Measurements from ENCODE around the gene CALD1.

CALD1 gene

GRCh38 chr7:134947329-134947728, 167.9 kb downstream of the CALD1 start:
- Histone ChIP-seq H3K4me2 (ENCODE audit: low read length, poor library complexity, severe bottlenecking) (no peak overlapping the region), H3K36me3 (ENCODE audit: control insufficient read depth in 1 of 2, insufficient read depth in 2 of 2, low read depth in 1 of 2, low read length in 2 of 2) (peaks cover 27 to 93% of the 10 kb centered on the region in 2 experiments), H3K27me3 (ENCODE audit: control insufficient read depth in 1 of 2, insufficient read depth in 1 of 2, low read length in 2 of 2) (no peaks in the 10 kb centered on the region), H3K27ac (ENCODE audit: low read length, poor library complexity, severe bottlenecking) (peak overlapping the region; percentile 6), H3K9ac (ENCODE audit: low read length) (no peak overlapping the region), H3K4me1 (ENCODE audit: control insufficient read depth, insufficient read depth, low read depth, low read length) (peaks cover 5% of the 10 kb centered on the region), H4K8ac (ENCODE audit: low read length) (peak overlapping the region; percentile 60), H2BK12ac (ENCODE audit: low read length in 2 of 2) (no peak overlapping the region), H2AK5ac (ENCODE audit: low read length, severe bottlenecking) (peak overlapping the region; percentile 77), H3K4ac (ENCODE audit: low read depth in 1 of 2, low read length in 2 of 2) (no peak overlapping the region), H3K9me3 (ENCODE audit: control insufficient read depth, low read length) (no peaks in the 10 kb centered on the region), H2BK15ac (ENCODE audit: low read depth, poor library complexity, severe bottlenecking) (no peak overlapping the region), H3K18ac (ENCODE audit: low read depth in 1 of 2, low read length in 2 of 2) (no peak overlapping the region), H3K4me3 (ENCODE audit: insufficient read depth in 1 of 2, low read depth in 1 of 2, low read length in 2 of 2) (no peak overlapping the region), H2BK120ac (ENCODE audit: low read depth, low read length) (peak overlapping the region; percentile 15), H3K23ac (ENCODE audit: low read length in 2 of 2) (no peak overlapping the region), H2AFZ (ENCODE audit: low read depth, low read length) (no peak overlapping the region), H4K91ac (ENCODE audit: low read length) (no peak overlapping the region), H3K79me1 (replicated peaks; ENCODE audit: low read length, poor library complexity, severe bottlenecking) (peaks cover 17% of the 10 kb centered on the region), H2BK5ac (ENCODE audit: low read depth, low read length, poor library complexity, severe bottlenecking) (no peak overlapping the region), H3K14ac (ENCODE audit: low read length in 2 of 2) (no peak overlapping the region)
- 94% methylated on average over 17 of the region's 17 CpGs for WGBS
- no peak for DNase-seq

- no CpG with 5 or more reads among the region's 1 CpG for WGBS
Measured at GRCh38 chr7:134947831-134948230, 168.4 kb downstream of the CALD1 start.

GRCh38 chr7:134948246-134948645, 168.8 kb downstream of the CALD1 start:
- DNase-seq = no peak
- no CpG with 5 or more reads among the region's 4 CpGs for WGBS
- H2BK5ac ChIP-seq (ENCODE audit: low read depth, low read length, poor library complexity, severe bottlenecking) = no peak overlapping the region
- peaks cover 30 to 94% of the 10 kb centered on the region in 2 experiments for H3K36me3 ChIP-seq (ENCODE audit: control insufficient read depth in 1 of 2, insufficient read depth in 2 of 2, low read depth in 1 of 2, low read length in 2 of 2)
- H2BK15ac ChIP-seq (ENCODE audit: low read depth, poor library complexity, severe bottlenecking) = no peak overlapping the region
- peak overlapping the region; percentile 28 for H3K9ac ChIP-seq (ENCODE audit: low read length)
- H3K4me2 ChIP-seq (ENCODE audit: low read length, poor library complexity, severe bottlenecking) = no peak overlapping the region
- H3K4me1 ChIP-seq (ENCODE audit: control insufficient read depth, insufficient read depth, low read depth, low read length) = peaks cover 5% of the 10 kb centered on the region
- H3K27ac ChIP-seq (ENCODE audit: low read length, poor library complexity, severe bottlenecking) = peak overlapping the region; percentile 59
- no peak overlapping the region for H2BK120ac ChIP-seq (ENCODE audit: low read depth, low read length)
- H3K4ac ChIP-seq (ENCODE audit: low read depth in 1 of 2, low read length in 2 of 2) = no peak overlapping the region
- no peaks in the 10 kb centered on the region for H3K27me3 ChIP-seq (ENCODE audit: control insufficient read depth in 1 of 2, insufficient read depth in 1 of 2, low read length in 2 of 2)
- H3K9me3 ChIP-seq (ENCODE audit: control insufficient read depth, low read length) = no peaks in the 10 kb centered on the region
- no peak overlapping the region for H3K18ac ChIP-seq (ENCODE audit: low read depth in 1 of 2, low read length in 2 of 2)
- no peak overlapping the region for H2AFZ ChIP-seq (ENCODE audit: low read depth, low read length)
- no peak overlapping the region for H3K23ac ChIP-seq (ENCODE audit: low read length in 2 of 2)
- no peak overlapping the region for H3K4me3 ChIP-seq (ENCODE audit: insufficient read depth in 1 of 2, low read depth in 1 of 2, low read length in 2 of 2)
- H4K91ac ChIP-seq (ENCODE audit: low read length) = no peak overlapping the region
- no peak overlapping the region for H3K14ac ChIP-seq (ENCODE audit: low read length in 2 of 2)
- H3K79me1 ChIP-seq (replicated peaks; ENCODE audit: low read length, poor library complexity, severe bottlenecking) = peaks cover 17% of the 10 kb centered on the region
- H2AK5ac ChIP-seq (ENCODE audit: low read length, severe bottlenecking) = no peak overlapping the region
- no peak overlapping the region for H2BK12ac ChIP-seq (ENCODE audit: low read length in 2 of 2)
- H4K8ac ChIP-seq (ENCODE audit: low read length) = no peak overlapping the region

More at GRCh38 chr7:134947831-134948230, 168.4 kb downstream of the CALD1 start:
- no peak overlapping the region for H3K18ac ChIP-seq (ENCODE audit: low read depth in 1 of 2, low read length in 2 of 2)
- H2AK5ac ChIP-seq (ENCODE audit: low read length, severe bottlenecking) = peak overlapping the region; percentile 77
- no peak overlapping the region for H2AFZ ChIP-seq (ENCODE audit: low read depth, low read length)
- no peak overlapping the region for H4K91ac ChIP-seq (ENCODE audit: low read length)
- peaks cover 27 to 92% of the 10 kb centered on the region in 2 experiments for H3K36me3 ChIP-seq (ENCODE audit: control insufficient read depth in 1 of 2, insufficient read depth in 2 of 2, low read depth in 1 of 2, low read length in 2 of 2)
- H3K4me1 ChIP-seq (ENCODE audit: control insufficient read depth, insufficient read depth, low read depth, low read length) = peaks cover 5% of the 10 kb centered on the region
- H3K23ac ChIP-seq (ENCODE audit: low read length in 2 of 2) = no peak overlapping the region
- no peak overlapping the region for H3K4me3 ChIP-seq (ENCODE audit: insufficient read depth in 1 of 2, low read depth in 1 of 2, low read length in 2 of 2)
- no peaks in the 10 kb centered on the region for H3K9me3 ChIP-seq (ENCODE audit: control insufficient read depth, low read length)
- H2BK5ac ChIP-seq (ENCODE audit: low read depth, low read length, poor library complexity, severe bottlenecking) = no peak overlapping the region
- H3K27me3 ChIP-seq (ENCODE audit: control insufficient read depth in 1 of 2, insufficient read depth in 1 of 2, low read length in 2 of 2) = no peaks in the 10 kb centered on the region
- peaks cover 17% of the 10 kb centered on the region for H3K79me1 ChIP-seq (replicated peaks; ENCODE audit: low read length, poor library complexity, severe bottlenecking)
- no peak overlapping the region for H2BK12ac ChIP-seq (ENCODE audit: low read length in 2 of 2)
- no peak overlapping the region for H3K4ac ChIP-seq (ENCODE audit: low read depth in 1 of 2, low read length in 2 of 2)
- H3K14ac ChIP-seq (ENCODE audit: low read length in 2 of 2) = no peak overlapping the region
- H3K9ac ChIP-seq (ENCODE audit: low read length) = no peak overlapping the region
- H4K8ac ChIP-seq (ENCODE audit: low read length) = no peak overlapping the region
- H2BK15ac ChIP-seq (ENCODE audit: low read depth, poor library complexity, severe bottlenecking) = no peak overlapping the region
- H3K27ac ChIP-seq (ENCODE audit: low read length, poor library complexity, severe bottlenecking) = peak overlapping the region; percentile 6
- H2BK120ac ChIP-seq (ENCODE audit: low read depth, low read length) = no peak overlapping the region
- no peak for DNase-seq
- H3K4me2 ChIP-seq (ENCODE audit: low read length, poor library complexity, severe bottlenecking) = no peak overlapping the region

- H4K91ac ChIP-seq (ENCODE audit: low read length) = no peak overlapping the region
- H3K14ac ChIP-seq (ENCODE audit: low read length in 2 of 2) = no peak overlapping the region
- peak overlapping the region; percentile 28 for H3K9ac ChIP-seq (ENCODE audit: low read length)
- H2BK12ac ChIP-seq (ENCODE audit: low read length in 2 of 2) = no peak overlapping the region
- no peak overlapping the region for H3K4me3 ChIP-seq (ENCODE audit: insufficient read depth in 1 of 2, low read depth in 1 of 2, low read length in 2 of 2)
- no peaks in the 10 kb centered on the region for H3K27me3 ChIP-seq (ENCODE audit: control insufficient read depth in 1 of 2, insufficient read depth in 1 of 2, low read length in 2 of 2)
- no peaks in the 10 kb centered on the region for H3K9me3 ChIP-seq (ENCODE audit: control insufficient read depth, low read length)
- no peak overlapping the region for H3K23ac ChIP-seq (ENCODE audit: low read length in 2 of 2)
- no peak overlapping the region for H2BK5ac ChIP-seq (ENCODE audit: low read depth, low read length, poor library complexity, severe bottlenecking)
- no peak overlapping the region for H3K4ac ChIP-seq (ENCODE audit: low read depth in 1 of 2, low read length in 2 of 2)
- no peak overlapping the region for H2BK15ac ChIP-seq (ENCODE audit: low read depth, poor library complexity, severe bottlenecking)
- peak overlapping the region; percentile 59 for H3K27ac ChIP-seq (ENCODE audit: low read length, poor library complexity, severe bottlenecking)
- DNase-seq = peak; percentile 69
- H3K4me2 ChIP-seq (ENCODE audit: low read length, poor library complexity, severe bottlenecking) = no peak overlapping the region
- H4K8ac ChIP-seq (ENCODE audit: low read length) = no peak overlapping the region
- no peak overlapping the region for H2BK120ac ChIP-seq (ENCODE audit: low read depth, low read length)
- 88% methylated on average over 1 of the region's 1 CpG for WGBS
- no peak overlapping the region for H3K18ac ChIP-seq (ENCODE audit: low read depth in 1 of 2, low read length in 2 of 2)
- H3K36me3 ChIP-seq (ENCODE audit: control insufficient read depth in 1 of 2, insufficient read depth in 2 of 2, low read depth in 1 of 2, low read length in 2 of 2) = peaks cover 31 to 94% of the 10 kb centered on the region in 2 experiments
- H2AFZ ChIP-seq (ENCODE audit: low read depth, low read length) = no peak overlapping the region
- H2AK5ac ChIP-seq (ENCODE audit: low read length, severe bottlenecking) = no peak overlapping the region
- peaks cover 5% of the 10 kb centered on the region for H3K4me1 ChIP-seq (ENCODE audit: control insufficient read depth, insufficient read depth, low read depth, low read length)
- H3K79me1 ChIP-seq (replicated peaks; ENCODE audit: low read length, poor library complexity, severe bottlenecking) = peaks cover 17% of the 10 kb centered on the region
Measured at GRCh38 chr7:134948736-134949135, 169.3 kb downstream of the CALD1 start.
